GM18505 (cell line): ENCODE results near the gene IQGAP1.

Experiments
- ATAC-seq: cut with Tn5 transposase; IDR thresholded peaks from one replicate; pipeline ENCODE4 v1.9.1; 2021; ENCODE audit not compliant: unreplicated experiment
- POLR2A ChIP-seq: IDR thresholded peaks from 4 replicates; pipeline ENCODE4 v1.6.1; 2011; ENCODE audit warnings: borderline replicate concordance; ENCODE audit not compliant: insufficient read depth, insufficient read length; ENCODE audit errors: extremely low read depth

IQGAP1 gene

DNA sequence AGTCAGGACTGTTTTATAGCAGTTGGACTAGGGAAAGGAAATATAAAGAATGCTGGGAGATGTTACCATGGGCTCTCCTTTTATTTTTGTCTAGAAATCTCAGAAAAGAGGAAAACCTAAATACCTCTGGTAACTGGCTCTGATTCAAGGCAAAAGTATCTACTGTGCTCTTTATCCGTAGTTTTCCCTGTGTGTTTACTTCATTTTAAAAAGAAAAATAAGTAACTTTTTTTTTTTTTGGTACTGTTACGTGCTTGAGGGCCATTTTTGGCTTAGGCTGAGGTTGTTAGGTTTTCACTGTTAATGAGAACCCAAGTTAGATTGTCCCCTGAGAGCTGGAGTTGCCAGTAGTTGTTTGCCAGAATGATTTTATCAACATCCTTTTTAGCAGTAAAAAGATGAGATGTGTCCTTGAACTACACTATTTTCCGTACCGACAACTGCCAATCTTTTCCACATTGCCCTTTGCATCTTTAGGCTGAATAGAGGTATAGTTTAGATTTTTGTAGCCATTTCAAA is 35.8 kb downstream of the IQGAP1 start:
- no peak for TF ChIP-seq POLR2A
- ATAC-seq = no peak

DNA sequence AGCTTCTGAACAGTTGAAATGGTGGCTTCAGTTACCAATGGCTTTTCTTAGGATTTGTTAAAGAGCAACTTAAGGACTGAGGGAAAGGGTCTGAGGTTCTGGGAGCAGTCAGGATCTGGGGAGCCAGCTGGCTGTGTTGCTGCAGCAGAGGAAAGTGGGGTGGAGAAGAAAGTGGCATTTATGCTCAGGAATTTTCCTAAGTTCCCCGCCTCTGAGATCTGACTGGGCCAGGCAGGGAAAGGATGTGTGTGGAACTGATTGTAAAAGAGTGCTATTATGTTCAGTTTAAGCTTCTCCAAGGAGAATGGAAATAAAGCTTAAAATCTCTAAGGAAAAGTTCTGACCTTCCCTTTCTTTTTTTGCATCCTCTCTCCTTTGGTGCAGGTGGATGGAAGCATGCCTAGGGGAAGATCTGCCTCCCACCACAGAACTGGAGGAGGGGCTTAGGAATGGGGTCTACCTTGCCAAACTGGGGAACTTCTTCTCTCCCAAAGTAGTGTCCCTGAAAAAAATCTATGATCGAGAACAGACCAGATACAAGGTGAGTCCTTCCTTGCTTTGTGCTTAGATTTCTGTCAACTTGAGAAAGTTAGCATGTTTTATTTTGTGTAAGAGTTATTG is 37.8 kb downstream of the IQGAP1 start:
- no peak for TF ChIP-seq POLR2A
- ATAC-seq = no peak

DNA sequence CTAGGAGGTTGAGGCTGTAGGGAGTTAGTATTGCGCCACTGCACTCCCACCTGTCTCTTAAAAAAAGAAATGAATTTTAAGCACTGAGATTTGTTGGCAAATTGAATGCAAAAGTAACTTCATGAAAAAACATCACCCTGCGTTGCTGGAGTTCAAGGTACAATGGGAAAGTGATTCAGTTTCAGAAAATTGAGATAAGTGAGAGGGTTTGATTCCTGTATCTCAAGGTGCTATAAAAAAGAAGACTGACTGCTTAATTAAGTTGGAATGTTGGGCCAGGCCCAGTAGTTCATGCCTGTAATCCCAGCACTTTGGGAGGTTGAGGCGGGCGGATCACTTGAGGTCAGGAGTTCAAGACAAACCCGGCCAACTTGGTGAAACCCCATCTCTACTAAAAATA is 39.1 kb downstream of the IQGAP1 start:
- no peak for ATAC-seq
- TF ChIP-seq POLR2A = no peak

DNA sequence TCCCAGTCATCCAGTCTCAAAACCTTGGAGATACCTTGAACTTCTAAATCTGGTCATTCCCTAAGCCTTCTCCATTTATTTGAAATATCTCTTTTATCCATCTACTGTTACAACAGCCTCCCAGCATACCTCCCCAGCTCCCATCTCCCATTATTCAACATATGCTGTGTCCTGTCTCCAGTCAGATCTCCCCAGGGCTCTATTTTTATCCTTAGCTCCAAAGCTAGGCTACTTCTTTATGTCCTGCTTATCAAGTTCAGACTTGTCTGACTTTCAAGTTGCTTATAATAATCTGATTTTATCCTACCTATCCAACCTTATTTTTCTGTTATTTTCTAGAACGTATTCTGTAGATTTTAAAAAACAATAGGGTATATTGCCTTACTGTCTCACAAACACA is 44.2 kb downstream of the IQGAP1 start:
- no peak for ATAC-seq
- no peak for TF ChIP-seq POLR2A

DNA sequence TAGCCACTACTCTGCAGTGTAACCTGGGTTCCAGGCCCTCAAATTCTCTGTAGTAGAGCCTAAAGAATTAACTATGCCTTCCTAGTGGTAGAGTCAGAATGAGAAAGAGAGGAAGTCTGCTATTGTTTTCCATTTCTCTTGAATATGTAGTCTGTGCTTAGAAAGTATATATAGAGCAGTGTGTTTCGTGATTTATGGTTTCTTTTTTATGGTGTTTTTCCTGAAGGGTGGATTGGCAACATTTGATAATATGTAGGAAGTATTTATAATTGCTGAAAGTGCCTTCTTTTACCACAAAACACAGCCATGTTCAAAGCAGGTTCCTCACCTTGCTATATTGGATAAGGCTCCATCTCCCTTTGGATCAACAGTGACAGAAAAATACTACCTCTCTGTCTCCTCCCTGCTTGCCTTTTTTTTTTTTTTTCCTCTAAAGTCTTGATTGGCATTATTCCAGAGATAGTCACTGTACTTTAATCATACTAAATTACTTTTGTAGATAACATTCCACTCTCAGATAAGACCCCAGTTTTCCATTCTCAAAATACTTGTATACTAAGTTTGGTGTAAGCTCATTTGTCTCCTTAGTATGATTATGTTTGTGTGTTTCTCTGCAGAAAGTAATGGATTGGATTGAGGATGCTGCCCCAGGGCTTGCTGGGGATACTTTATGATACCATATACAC is 47.8 kb downstream of the IQGAP1 start:
- no peak for TF ChIP-seq POLR2A
- no peak for ATAC-seq

DNA sequence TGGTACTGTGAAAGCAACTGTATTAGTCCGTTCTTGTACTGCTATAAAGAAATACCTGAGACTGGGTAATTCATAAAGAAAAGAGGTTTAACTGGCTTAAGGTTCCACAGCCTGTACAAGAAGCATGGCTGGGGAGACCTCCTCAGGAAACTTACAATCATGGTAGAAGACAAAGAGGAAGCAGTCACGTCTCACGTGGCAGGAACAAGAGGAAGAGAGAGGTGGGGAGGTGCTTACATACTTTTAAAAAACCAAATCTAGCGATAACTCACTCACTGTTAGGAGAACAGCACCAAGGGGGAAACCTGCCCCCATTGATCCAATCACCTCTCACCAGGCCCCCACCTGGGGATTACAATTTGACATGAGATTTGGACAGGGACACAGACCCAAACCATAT is 48.9 kb downstream of the IQGAP1 start:
- no peak for ATAC-seq
- no peak for TF ChIP-seq POLR2A

DNA sequence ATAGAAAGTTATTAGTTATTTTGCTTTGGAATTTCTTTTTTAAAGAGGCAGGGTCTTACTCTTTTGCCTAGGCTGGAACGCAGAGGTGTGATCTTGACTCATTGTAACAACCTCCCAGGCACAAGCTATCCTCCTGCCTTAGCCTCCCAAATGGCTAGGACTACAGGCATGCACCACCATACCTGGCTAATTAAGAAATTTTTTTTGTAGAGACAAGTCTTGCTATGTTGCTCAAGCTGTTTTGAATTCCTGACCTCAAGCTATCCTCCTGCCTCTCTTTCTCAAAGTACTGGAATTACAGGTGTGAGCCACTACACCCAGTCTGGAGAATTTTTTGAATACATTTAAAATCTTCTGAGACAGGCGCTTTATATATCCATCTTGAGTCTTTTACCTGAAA is 49.5 kb downstream of the IQGAP1 start:
- ATAC-seq = no peak
- TF ChIP-seq POLR2A = no peak

DNA sequence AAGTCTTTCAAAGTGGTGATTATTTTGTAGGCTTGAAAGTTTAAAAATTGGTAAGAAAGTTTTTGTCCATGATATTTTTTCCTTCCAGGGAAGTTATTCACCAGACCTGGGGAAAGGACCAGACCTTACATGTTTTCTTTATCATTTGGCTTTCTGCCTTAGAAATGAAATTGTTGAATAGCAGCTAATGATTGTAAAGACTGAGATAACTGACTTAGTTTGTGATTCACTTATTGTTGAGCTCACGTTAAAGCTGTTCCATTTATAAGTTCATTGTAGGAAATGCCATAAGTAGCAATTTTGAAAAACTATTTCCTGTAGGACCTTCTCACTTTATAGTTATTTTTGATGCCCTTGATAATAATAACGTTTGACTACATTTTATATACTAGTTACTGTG is 51.9 kb downstream of the IQGAP1 start:
- no peak for ATAC-seq
- no peak for TF ChIP-seq POLR2A

DNA sequence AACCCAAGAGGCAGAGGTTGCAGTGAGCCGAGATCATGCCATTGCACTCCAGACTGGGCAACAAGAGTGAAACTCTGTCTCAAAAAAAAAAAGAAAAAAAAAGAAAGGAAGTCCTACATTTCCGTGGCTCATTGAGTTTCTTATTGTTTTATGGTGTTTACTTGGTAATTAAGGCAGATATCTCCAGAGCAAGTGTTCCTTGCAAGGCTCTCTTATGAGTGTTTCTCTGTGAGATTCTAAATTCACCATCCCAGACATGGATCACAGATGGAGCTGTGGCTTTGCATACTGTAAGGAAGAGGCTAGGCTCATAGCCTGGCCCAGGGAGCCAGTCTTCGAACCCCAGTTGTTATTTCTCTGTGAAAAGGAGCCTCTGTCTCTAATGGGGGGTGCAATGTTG is 53.0 kb downstream of the IQGAP1 start:
- ATAC-seq = no peak
- no peak for TF ChIP-seq POLR2A

DNA sequence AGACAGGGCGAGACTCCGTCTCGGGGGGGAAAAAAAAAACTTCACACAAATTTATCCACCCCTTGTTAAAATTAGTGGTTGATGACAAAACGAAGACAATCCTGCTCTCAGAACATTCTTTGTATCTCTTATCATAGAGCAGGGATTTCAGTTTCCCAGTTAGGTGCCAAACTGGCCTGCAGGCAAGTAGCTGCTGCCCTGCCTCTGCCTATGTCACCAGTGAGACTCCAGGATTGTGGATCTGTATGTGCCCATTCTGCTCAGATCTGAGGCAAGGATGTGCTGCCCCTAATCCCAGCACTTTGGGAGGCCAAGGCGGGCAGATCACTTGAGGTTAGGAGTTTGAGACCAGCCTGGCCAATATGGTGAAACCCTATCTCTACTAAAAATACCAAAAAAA is 54.4 kb downstream of the IQGAP1 start:
- no peak for TF ChIP-seq POLR2A
- no peak for ATAC-seq

DNA sequence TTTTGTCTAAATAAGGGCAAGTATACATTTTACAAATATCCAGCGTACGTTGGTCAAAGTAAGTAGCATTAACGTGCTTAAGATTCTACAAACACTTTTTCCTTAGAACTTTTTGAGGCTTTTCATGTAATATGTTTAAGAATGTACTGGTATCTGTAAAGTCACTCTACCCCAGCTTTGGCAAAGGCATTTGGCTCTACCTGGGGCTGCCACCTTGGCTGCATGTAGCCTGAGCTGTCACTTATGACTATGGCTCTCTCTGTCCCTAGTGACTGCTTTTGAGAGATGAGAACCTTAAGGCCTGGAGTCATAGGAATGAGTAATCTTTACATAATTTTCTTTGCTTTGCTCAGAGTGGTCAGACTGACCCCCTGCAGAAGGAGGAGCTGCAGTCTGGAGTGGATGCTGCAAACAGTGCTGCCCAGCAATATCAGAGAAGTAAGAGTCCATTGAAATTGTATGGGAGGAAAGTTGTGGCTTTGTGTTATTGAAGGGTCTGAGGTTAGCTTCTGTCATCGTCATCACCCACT is 61.2 kb downstream of the IQGAP1 start:
- no peak for TF ChIP-seq POLR2A
- no peak for ATAC-seq

DNA sequence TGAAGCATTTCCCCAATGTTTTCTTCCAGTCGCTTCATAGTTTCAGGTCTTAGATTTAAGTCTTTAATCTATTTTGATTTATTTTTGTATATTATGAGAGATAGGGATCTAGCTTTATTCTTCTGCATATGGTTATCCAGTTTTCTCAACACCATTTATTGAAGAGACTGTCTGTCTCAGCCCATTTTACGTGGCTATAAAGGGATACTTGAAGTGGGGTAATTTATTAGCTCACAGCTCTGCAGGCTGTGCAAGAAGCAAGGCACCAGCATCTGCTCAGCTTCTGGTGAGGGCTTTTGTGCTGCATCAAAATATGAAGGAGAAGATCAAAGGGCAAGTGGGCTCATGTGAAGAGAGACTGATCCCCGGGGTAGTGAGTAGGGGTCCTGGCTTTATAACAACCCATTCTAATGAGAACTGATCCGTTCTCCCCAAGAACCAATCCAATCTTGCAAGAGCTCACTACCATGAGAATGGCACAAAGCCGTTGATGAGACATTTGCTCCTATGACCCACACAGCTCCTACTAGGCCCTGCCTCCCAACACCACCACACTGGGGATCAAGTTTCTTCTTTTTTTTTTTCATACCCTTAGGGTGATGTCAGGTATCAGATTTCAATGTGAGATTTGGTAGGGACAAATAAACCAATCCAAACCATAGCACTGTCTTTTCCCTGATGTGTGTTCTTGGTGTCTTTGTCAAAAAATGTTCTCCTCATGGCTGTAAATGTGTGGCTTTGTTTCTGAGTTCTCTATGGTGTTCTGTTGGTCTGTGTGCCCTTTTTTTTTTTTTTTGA is 63.2 kb downstream of the IQGAP1 start:
- ATAC-seq = no peak
- TF ChIP-seq POLR2A = no peak

DNA sequence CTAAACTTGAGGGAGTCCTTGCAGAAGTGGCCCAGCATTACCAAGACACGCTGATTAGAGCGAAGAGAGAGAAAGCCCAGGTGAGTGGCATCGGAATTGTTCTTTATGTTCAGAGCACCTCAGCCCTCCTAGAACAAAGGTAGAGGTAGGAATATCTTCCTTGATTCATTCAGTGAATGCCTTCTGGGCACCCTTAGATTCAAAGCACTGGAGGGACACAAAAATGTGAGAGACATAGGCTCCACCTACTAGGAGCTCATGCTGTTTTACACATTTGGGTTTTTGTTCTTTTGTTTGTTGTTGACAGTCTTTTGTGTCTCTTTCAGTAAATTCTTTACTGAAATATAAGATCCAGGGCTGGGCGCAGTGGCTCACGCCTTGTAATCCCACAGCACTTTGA is 68.2 kb downstream of the IQGAP1 start:
- ATAC-seq = no peak
- TF ChIP-seq POLR2A = no peak

DNA sequence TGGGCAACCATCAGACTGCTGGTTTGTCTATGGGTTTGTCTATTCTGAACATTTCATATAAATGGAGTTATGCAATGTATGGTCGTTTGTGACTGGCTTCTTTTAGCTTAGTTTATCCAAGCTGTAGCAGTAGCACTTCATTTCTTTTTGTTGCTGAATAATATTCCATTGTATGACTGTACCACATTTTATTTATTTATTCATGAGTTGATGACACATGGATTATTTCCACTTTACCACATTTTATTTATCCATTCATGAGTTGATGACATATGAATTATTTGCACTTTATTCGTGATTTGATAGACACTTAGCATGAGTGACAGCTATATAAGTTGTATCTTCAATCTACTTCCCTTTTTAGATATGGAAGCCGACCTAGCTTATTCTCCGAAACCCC is 70.0 kb downstream of the IQGAP1 start:
- no peak for TF ChIP-seq POLR2A
- ATAC-seq = no peak

DNA sequence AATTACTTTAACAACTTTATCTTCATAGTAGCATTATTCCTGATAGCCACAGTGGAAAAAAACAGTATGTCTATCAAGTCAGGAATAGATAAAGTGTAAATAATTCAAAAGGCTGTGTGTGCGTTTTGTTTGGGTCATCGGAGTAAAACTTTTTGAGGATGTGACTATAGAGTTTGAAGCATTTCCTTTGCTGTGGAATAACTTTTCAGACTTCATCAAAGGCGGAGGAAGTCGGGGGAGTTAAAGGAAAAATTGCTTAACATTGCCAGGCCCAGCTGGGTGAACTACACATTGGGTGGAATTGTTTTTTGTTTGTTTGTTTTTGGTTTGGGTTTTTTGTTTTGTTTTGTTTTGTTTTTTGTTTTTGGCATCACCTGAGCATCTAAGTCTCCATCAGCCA is 71.3 kb downstream of the IQGAP1 start:
- TF ChIP-seq POLR2A = no peak
- ATAC-seq = no peak
